Activated naive CD4-positive, alpha-beta T cell treated with anti-CD3 and anti-CD28 coated beads, Interleukin-2, amount 10 ng/mL, durations not matched to agents 7 days and 5 days (primary cell): ENCODE measurements around the gene FAM13C.
"Not testable (repeated sequence)": the region's sequence is repeated elsewhere in the genome, so short reads cannot be mapped to it uniquely, and the experiment has no call there.

Experiments used
- CTCF ChIA-PET: fragments of 350-600 bp; sonication (Branson Sonifier 250); formaldehyde crosslinking; loops from one replicate; lab custom pipeline; 2021; ENCODE audit warnings: antibody characterized with exemption; lab: Charles Lee
- DNase-seq: peaks from one replicate; pipeline ENCODE4 v3.0.0-alpha.2; 2020
- H3K27ac Mint-ChIP-seq: one replicate; pipeline ENCODE4 v1.8.0; 2021; ENCODE audit warnings: mild to moderate bottlenecking, moderate library complexity, mixed read lengths
- H3K27me3 Mint-ChIP-seq: one replicate; pipeline ENCODE4 v1.8.0; 2021; ENCODE audit warnings: mild to moderate bottlenecking, mixed read lengths
- H3K36me3 Mint-ChIP-seq: one replicate; pipeline ENCODE4 v1.8.0; 2021; ENCODE audit warnings: mixed read lengths
- H3K4me1 Mint-ChIP-seq: one replicate; pipeline ENCODE4 v1.8.0; 2021; ENCODE audit warnings: mixed read lengths
- H3K4me3 Mint-ChIP-seq: one replicate; pipeline ENCODE4 v1.8.0; 2021; ENCODE audit warnings: mild to moderate bottlenecking, moderate library complexity, mixed read lengths
- H3K9me3 Mint-ChIP-seq: one replicate; pipeline ENCODE4 v1.8.0; 2021; ENCODE audit warnings: mixed read lengths

The FAM13C gene

DNA sequence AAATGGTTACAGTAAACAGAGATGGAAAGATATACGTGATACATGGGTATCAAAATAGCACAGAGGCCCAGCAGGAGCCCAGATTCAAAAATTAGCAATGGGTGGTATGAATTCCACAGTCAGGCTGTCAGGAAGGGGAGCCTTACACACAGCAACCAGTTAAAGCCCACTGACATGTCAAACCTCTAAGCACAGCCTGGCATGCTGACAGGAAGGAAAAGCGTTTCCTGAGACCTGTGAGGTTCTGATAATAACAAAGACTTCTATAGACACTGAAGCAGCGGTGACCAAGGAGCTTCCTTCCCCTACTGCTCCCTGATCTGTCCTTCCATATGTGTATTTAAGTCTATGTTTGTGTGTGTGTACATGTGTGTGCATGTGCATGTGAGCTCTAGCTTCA is 96.0 kb downstream of the FAM13C start:
- Mint-ChIP-seq H3K9me3 (peaks cover 6% of the 10 kb centered on the region), H3K27me3 (no peaks in the 10 kb centered on the region), H3K4me1 (no peaks in the 10 kb centered on the region), H3K4me3 (no peak overlapping the region), H3K27ac (no peak overlapping the region), H3K36me3 (no peaks in the 10 kb centered on the region)
- CTCF ChIA-PET, result no interaction called here
- no peak for DNase-seq

DNA sequence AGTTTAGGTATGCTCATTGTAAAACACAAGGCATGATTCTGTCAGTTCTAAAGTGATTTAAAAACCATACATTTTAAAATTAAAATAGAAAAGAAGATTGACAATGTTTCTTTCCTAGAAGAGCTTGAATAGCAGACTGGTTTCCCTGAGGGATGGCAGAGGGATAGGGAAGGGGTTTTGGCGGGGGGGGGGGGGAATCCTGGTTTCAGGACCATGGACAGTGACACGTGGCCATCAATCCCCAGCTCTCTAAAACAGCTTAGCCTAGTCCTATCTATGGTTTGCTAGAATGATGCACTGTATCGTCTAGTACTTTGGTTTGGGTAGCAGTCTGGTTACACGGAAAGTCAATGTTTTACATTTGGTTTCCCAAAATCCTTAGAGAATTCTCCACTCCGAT is 97.2 kb downstream of the FAM13C start:
- CTCF ChIA-PET, result no interaction called here
- peaks cover 4% of the 10 kb centered on the region for H3K9me3 Mint-ChIP-seq
- no peak overlapping the region for H3K4me3 Mint-ChIP-seq
- H3K27ac Mint-ChIP-seq, result no peak overlapping the region
- no peaks in the 10 kb centered on the region for H3K4me1 Mint-ChIP-seq
- DNase-seq, result no peak
- no peaks in the 10 kb centered on the region for H3K27me3 Mint-ChIP-seq
- H3K36me3 Mint-ChIP-seq, result no peaks in the 10 kb centered on the region

DNA sequence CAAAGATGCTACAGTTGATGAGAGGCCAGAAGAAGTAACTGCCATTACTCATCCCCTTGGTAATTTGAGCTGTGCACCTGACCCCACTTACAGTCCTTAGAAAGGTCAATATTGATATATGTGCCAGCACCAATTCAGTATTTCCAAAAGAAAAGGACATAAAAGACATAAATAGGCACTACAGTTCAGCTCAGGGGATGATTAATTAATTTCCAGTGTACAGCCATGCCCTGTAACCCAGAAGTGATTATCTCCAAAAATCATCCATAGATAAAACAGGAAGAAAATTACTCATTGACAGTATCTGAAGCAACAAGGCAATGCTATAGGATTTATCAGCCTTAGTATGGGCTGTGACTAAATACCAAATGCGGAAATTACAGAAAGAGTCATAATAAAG is 103.5 kb downstream of the FAM13C start:
- CTCF ChIA-PET, result no interaction called here
- Mint-ChIP-seq H3K27me3 (no peaks in the 10 kb centered on the region), H3K9me3 (no peaks in the 10 kb centered on the region), H3K27ac (no peak overlapping the region), H3K4me3 (no peak overlapping the region), H3K36me3 (no peaks in the 10 kb centered on the region), H3K4me1 (no peaks in the 10 kb centered on the region)
- DNase-seq, result no peak

DNA sequence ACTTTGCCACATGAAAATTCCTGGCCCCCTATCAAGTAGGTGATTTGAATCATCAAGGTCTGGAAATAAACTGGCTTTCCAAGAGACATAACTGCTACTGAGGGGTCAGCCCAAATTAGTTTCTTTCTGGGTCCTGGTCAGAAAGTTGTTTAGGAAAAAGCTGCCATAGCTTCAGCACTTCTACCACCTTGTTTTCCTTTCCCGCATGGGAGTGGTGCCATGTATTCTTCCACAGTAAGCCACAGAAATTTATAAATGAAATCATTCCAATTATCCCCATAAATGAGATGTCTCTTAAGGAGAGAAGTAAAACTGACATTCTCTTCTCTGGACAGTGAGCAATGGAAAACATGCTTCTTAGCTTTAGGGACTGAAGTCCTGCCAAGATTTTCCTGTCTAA is 105.1 kb downstream of the FAM13C start:
- H3K4me3 Mint-ChIP-seq, result no peak overlapping the region
- H3K4me1 Mint-ChIP-seq, result no peaks in the 10 kb centered on the region
- no peaks in the 10 kb centered on the region for H3K9me3 Mint-ChIP-seq
- no peaks in the 10 kb centered on the region for H3K36me3 Mint-ChIP-seq
- no peak overlapping the region for H3K27ac Mint-ChIP-seq
- no peak for DNase-seq
- no peaks in the 10 kb centered on the region for H3K27me3 Mint-ChIP-seq
- CTCF ChIA-PET, result no interaction called here

DNA sequence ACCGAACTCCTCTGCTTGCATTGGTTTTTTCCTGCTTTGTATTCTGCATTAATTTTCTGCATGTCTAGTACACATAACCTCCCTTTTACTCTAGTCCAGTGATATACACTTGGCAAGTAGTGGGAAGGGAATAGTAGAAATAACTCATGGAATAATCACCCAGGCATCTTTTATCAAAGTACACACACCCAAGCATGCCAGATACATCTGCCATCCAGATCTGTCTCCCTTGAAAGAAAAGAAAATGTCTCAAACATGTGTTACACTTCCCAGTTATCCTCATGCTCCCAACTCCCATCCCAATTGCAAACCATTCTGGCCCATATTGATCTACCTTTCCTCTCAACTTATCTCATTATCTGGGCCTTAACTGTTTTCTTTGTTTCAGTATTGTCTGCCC is 106.9 kb downstream of the FAM13C start:
- no peaks in the 10 kb centered on the region for H3K4me1 Mint-ChIP-seq
- H3K9me3 Mint-ChIP-seq, result no peaks in the 10 kb centered on the region
- H3K36me3 Mint-ChIP-seq, result no peaks in the 10 kb centered on the region
- H3K27ac Mint-ChIP-seq, result no peak overlapping the region
- no peak for DNase-seq
- H3K4me3 Mint-ChIP-seq, result no peak overlapping the region
- no peaks in the 10 kb centered on the region for H3K27me3 Mint-ChIP-seq
- CTCF ChIA-PET, result no interaction called here

DNA sequence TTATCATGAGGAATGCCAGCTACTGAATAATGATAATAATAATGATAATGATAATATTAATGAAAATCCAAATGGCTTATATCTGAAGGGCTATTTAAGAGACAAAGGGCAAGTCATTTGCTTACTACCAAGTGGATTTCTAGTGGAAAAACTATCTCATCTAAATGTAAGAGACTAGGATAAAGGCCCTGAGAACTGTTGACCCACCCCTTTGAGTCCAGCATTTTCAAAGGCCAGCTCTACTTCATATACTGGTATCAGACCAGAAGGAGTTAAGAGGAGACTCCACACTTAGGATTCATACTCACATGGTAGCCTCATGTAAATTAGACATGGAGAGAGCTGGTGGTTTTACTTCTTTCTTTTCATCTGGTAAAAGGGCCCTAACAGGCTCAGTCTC is 109.9 kb downstream of the FAM13C start:
- H3K36me3 Mint-ChIP-seq, result no peaks in the 10 kb centered on the region
- no peak overlapping the region for H3K4me3 Mint-ChIP-seq
- H3K4me1 Mint-ChIP-seq, result no peaks in the 10 kb centered on the region
- H3K9me3 Mint-ChIP-seq, result no peaks in the 10 kb centered on the region
- DNase-seq, result no peak
- H3K27me3 Mint-ChIP-seq, result no peaks in the 10 kb centered on the region
- CTCF ChIA-PET, result no interaction called here
- no peak overlapping the region for H3K27ac Mint-ChIP-seq

DNA sequence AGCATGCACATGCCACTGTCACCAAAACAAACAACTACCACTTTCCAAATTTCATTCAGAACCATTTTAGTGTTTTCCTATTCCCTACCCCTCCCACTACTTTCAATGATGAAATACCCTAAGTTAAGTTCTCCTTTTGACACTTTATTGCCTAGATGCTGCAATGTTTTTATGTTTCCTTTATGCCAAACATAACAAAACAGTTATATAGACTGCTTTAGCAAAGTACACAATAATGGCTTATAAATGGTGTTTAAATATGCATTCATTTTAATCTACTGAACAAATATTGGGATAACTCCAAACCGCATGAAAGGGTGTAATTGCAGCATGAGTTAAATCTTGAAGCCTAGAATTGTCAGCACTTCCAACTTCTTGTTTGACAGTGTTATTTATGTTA is 116.7 kb downstream of the FAM13C start:
- no peaks in the 10 kb centered on the region for H3K36me3 Mint-ChIP-seq
- H3K9me3 Mint-ChIP-seq, result no peaks in the 10 kb centered on the region
- no peak overlapping the region for H3K4me3 Mint-ChIP-seq
- H3K27me3 Mint-ChIP-seq, result no peaks in the 10 kb centered on the region
- H3K4me1 Mint-ChIP-seq, result no peaks in the 10 kb centered on the region
- CTCF ChIA-PET, result no interaction called here
- H3K27ac Mint-ChIP-seq, result no peak overlapping the region
- DNase-seq, result no peak

DNA sequence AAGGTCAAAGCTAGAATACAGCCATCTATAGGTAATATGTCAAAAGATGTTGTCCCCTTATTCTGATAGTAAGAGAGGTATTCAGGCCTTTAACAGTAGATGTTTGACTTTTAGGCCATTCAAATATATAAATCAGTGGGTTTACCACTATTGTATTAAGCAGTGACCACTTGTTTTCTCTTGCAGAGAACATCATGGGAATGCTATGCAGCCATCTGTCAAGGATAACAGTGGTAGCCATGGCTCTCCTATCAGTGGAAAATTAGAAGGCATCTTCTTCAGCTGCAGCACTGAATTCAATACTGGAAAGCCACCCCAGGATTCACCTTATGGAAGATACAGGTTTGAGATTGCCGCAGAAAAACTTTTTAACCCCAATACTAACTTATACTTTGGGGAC is 117.5 kb downstream of the FAM13C start:
- Mint-ChIP-seq H3K4me3 (no peak overlapping the region), H3K36me3 (no peaks in the 10 kb centered on the region), H3K27me3 (no peaks in the 10 kb centered on the region), H3K4me1 (no peaks in the 10 kb centered on the region), H3K9me3 (no peaks in the 10 kb centered on the region), H3K27ac (no peak overlapping the region)
- no peak for DNase-seq
- CTCF ChIA-PET, result no interaction called here

DNA sequence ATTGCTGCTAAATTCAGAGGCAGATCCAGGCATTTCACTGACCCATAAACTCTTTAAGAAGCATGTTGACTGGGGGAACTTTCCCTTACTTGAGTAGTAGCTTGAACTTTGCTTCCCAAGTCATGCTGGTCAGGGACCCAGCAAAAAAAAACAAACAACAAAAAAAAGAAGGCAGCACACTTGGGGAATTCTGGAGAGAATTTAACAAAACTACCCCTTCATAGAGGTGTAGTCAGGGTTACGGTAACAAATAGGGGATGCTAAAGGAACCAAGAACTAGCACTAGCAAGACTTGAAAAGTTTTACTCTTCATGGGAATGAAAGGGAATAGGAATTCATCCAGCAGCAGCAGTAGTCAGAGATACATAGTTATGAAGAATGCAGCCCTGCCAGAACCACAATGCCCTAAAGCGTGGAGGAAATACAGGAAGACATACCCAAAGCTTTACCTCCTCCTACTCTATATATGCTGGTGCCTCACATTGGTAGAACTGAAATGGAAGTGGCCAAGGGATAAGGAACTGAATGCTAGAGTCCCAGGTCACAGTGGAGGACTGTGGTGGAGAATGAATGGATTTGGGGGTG is 118.6 kb downstream of the FAM13C start:
- H3K36me3 Mint-ChIP-seq, result no peaks in the 10 kb centered on the region
- H3K27me3 Mint-ChIP-seq, result no peaks in the 10 kb centered on the region
- no peak for DNase-seq
- no peaks in the 10 kb centered on the region for H3K4me1 Mint-ChIP-seq
- CTCF ChIA-PET, result no interaction called here
- no peaks in the 10 kb centered on the region for H3K9me3 Mint-ChIP-seq
- H3K27ac Mint-ChIP-seq, result no peak overlapping the region
- H3K4me3 Mint-ChIP-seq, result no peak overlapping the region

DNA sequence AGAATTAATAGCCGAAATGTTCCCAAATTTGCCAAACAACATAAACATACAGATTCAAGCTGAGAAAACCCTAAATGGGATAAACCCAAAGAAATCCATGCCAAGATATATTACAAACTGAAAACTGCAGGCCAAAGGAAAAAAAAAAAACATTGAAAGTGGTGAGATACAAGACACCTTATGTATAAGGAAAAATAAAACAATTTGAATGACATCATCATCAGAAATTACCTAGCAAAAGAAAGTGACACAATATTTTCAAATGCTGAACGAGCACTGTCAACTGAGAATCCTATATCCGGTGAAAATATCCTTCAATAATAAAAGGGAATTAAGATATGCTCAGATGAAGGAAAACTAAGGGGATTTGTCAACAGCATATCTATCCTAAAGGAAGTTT is 119.4 kb downstream of the FAM13C start:
- no peaks in the 10 kb centered on the region for H3K9me3 Mint-ChIP-seq
- no peaks in the 10 kb centered on the region for H3K27me3 Mint-ChIP-seq
- H3K36me3 Mint-ChIP-seq, result no peaks in the 10 kb centered on the region
- no peak overlapping the region for H3K27ac Mint-ChIP-seq
- DNase-seq, result no peak
- CTCF ChIA-PET, result no interaction called here
- no peaks in the 10 kb centered on the region for H3K4me1 Mint-ChIP-seq
- no peak overlapping the region for H3K4me3 Mint-ChIP-seq

DNA sequence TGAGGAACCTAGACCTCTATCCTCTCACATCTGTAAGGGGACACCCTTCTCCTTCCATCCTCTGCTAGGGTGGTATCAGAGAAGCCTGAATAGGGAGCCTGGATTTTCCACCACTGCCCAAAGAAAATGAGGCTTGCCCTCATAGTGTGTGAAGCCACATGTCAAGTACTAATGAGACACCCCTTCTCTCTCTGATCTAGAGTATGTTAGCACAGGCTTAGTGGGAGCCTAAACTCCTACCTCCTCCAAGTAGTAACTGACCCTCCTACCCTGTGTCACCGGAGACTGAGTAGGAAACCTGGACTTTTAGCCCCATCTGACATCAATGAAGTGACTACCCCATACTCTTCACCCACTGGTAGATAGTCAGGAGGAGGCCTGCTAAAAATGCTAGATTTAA is 120.3 kb downstream of the FAM13C start:
- H3K27ac Mint-ChIP-seq, result no peak overlapping the region
- CTCF ChIA-PET, result no interaction called here
- H3K4me1 Mint-ChIP-seq, result no peaks in the 10 kb centered on the region
- H3K4me3 Mint-ChIP-seq, result no peak overlapping the region
- no peaks in the 10 kb centered on the region for H3K9me3 Mint-ChIP-seq
- no peaks in the 10 kb centered on the region for H3K27me3 Mint-ChIP-seq
- no peaks in the 10 kb centered on the region for H3K36me3 Mint-ChIP-seq
- no peak for DNase-seq

DNA sequence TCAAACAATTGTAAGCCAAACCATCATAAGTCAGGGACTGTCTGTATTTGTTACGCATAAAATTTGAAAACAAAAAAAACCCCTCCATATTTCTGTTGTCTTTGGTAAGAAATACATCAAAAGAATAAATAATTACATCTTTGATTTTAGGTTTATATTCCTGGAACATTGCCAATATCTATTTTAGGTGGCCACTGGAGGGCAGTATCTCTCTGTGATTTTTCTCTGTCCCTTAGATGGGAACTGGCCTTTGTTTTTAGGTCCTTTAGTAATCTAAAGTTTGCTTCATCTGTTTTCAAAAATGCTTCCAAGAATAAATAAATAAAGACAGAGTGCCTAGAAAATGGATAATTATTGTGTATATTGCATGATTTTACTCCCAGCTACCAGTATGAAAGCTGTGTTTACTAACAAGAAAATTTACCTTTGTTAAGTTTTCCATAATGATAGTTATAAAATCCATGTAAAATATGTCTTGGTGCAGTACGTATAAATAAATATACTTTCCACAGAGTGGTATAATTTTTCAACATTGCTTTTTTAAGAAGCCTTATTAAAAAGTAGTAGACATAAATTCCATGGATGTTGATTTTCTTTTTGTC is 121.7 kb downstream of the FAM13C start:
- Mint-ChIP-seq H3K27me3 (no peaks in the 10 kb centered on the region), H3K4me3 (no peak overlapping the region), H3K36me3 (no peaks in the 10 kb centered on the region), H3K27ac (no peak overlapping the region), H3K4me1 (no peaks in the 10 kb centered on the region), H3K9me3 (no peaks in the 10 kb centered on the region)
- no peak for DNase-seq
- CTCF ChIA-PET, result interaction anchor here (0.8 to 1.0 kb wide), 2 partner anchors 382 to 579 kb away, joined by 3 read pairs; no protein-coding TSS in a partner anchor

DNA sequence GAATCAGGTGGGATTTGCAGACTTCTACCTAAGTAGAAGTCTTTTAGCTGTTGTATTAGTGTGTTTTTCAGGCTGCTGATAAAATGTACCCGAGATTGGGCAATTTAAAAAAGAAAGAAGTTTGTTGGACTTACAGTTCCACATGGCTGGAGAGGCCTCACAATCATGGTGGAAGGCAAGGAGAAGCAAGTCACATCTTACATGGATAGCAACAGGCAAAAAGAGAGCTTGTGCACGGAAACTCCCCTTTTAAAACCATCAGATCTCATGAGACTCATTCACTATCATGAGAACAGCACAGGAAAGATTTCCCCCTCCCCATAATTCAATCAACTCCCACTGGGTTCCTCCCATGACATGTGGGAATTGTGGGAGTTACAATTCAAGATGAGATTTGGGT is 123.2 kb downstream of the FAM13C start:
- H3K27ac Mint-ChIP-seq, DNase-seq, H3K27me3 Mint-ChIP-seq, CTCF ChIA-PET, H3K4me3 Mint-ChIP-seq, H3K36me3 Mint-ChIP-seq, H3K9me3 Mint-ChIP-seq, H3K4me1 Mint-ChIP-seq: not testable (repeated sequence)

DNA sequence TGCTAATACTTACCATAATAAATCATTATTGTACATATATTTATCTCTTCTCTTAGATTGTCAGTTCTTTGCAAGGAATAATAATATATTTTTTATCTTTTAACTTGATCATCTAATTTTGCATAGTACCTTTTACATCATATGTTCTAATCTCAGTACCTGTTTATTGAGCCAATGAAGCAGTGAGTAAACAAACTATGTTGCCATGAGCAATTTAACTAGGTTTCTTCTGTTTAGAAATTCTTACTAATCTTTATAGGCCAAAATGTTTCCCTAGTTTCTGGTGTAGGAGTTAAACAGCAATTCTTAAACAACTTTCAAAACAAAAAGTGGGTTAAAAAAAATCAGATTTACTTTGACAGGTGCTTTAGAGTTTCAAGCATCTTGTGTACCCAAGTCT is 124.6 kb downstream of the FAM13C start:
- H3K4me3 Mint-ChIP-seq, result no peak overlapping the region
- H3K4me1 Mint-ChIP-seq, result no peaks in the 10 kb centered on the region
- no peaks in the 10 kb centered on the region for H3K9me3 Mint-ChIP-seq
- no peaks in the 10 kb centered on the region for H3K27me3 Mint-ChIP-seq
- H3K36me3 Mint-ChIP-seq, result no peaks in the 10 kb centered on the region
- no peak overlapping the region for H3K27ac Mint-ChIP-seq
- no peak for DNase-seq
- CTCF ChIA-PET, result no interaction called here

DNA sequence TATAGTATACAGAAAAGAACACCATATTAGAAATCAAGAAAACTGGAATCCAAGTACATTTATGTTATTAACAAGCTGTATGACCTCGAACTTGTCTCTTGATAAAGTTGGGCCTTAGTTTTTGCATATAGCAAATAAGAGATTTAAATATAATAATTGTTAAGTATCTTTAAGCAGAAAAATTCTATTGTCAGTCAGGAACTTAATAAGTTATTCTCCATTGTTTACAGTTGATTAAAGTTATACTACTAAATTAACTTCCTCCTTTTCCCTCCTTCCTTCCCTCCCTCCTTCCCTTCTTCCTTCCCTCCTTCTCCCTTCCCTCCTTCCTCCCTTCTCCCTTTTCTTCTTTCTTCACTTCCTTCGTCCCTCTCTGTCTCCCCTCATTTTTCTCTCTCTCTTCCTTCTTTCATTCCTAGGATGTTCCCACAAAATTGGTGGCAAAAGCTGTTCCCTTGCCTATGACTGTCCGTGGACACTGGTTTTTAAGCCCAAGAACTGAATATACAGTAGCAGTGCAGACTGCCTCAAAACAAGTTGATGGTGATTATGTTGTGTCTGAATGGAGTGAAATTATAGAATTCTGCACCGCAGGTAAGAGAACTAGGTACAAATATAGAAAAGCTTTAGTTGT is 126.2 kb downstream of the FAM13C start:
- CTCF ChIA-PET, result no interaction called here
- no peaks in the 10 kb centered on the region for H3K36me3 Mint-ChIP-seq
- H3K27me3 Mint-ChIP-seq, result no peaks in the 10 kb centered on the region
- DNase-seq, result no peak
- H3K4me3 Mint-ChIP-seq, result no peak overlapping the region
- no peak overlapping the region for H3K27ac Mint-ChIP-seq
- no peaks in the 10 kb centered on the region for H3K4me1 Mint-ChIP-seq
- H3K9me3 Mint-ChIP-seq, result no peaks in the 10 kb centered on the region
